GM13976 (cell line): Measurements from ENCODE around the gene PGRMC2.

Source experiments
- DNase-seq: peaks from one replicate; pipeline ENCODE4 v3.0.0; 2012; ENCODE audit warnings: low spot score
- in situ Hi-C: fragments of 300-500 bp; cut with MboI; formaldehyde crosslinking; loops from one replicate; pipeline ENCODE4 v1.12.0; 2022; ENCODE audit warnings: low sequenced_read_pairs, mixed read lengths, inconsistent platforms; ENCODE audit not compliant: unreplicated experiment
- TF ChIP-seq, protein P1 (sequence below): IDR thresholded peaks from 2 replicates; pipeline ENCODE4 v1.5.1; 2012; ENCODE audit warnings: borderline replicate concordance, mild to moderate bottlenecking; ENCODE audit not compliant: insufficient read depth; ENCODE audit errors: extremely low read depth, missing control alignments, control extremely low read depth

Gene PGRMC2

DNA sequence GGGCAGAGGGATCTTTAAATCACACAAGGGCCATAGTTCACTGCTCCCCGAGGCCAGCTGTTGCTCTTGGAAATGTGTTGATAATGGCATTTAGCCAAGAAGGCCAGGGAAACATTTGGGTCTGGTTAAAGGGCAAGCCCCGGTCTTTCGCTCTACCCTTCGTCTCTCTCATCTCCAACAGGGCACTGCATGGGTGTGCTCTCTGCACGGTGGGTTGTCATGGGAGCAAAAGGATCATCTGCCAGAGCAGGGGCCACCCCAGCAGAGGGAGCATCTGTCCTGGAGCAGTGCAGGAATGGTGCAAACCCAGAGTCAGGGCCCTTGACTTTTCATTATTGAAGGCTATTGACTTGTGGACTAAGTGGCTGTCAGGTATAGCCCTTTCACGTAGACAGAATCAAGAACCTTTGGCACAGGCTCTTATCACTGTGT lies 22.7 kb upstream of the PGRMC2 start:
- no peak for DNase-seq
- in situ Hi-C loops: no loop called here

DNA sequence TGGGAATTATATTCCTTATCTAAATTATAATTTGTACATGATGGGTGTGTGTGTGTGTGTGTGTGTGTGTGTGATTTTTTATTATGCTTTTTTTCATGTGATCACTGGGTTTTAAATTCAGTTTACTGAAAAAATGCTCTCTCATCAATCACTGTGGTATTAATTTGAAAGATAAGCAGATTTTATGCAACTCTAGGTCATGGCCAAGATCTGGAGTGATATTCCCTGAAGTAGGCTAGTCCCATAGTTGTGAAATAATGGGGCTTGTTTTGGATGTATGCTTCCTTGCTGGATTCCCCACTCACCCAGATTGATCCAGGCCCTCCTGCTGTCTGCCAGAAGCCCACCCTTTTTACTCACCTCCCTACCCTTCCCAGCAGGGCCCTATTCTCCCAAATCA lies 22.0 kb upstream of the PGRMC2 start:
- in situ Hi-C loops: no loop called here
- DNase-seq: no peak

More for the DNA sequence above, 22.7 kb upstream of the PGRMC2 start:
- TF ChIP-seq, protein P1, sequence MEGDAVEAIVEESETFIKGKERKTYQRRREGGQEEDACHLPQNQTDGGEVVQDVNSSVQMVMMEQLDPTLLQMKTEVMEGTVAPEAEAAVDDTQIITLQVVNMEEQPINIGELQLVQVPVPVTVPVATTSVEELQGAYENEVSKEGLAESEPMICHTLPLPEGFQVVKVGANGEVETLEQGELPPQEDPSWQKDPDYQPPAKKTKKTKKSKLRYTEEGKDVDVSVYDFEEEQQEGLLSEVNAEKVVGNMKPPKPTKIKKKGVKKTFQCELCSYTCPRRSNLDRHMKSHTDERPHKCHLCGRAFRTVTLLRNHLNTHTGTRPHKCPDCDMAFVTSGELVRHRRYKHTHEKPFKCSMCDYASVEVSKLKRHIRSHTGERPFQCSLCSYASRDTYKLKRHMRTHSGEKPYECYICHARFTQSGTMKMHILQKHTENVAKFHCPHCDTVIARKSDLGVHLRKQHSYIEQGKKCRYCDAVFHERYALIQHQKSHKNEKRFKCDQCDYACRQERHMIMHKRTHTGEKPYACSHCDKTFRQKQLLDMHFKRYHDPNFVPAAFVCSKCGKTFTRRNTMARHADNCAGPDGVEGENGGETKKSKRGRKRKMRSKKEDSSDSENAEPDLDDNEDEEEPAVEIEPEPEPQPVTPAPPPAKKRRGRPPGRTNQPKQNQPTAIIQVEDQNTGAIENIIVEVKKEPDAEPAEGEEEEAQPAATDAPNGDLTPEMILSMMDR: no peak

DNA sequence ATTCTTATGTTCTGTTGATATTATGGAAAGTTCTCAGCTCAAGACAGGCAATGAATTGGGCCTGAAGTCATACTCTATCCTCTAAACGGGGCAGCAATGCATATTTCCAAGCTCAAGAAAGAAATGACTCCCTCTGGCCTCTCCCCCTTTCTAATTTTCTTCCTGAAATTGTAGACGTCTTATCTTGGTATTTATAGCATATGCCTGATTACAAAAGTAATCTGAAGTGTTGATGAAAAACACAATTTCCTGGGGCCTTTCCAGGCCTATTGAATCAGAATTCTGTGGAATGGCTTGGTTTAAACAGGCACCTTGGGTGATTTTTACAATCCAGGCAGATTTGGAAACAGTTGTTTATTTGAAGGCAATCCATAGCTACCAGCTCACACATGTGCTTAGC lies 21.4 kb upstream of the PGRMC2 start:
- no peak for DNase-seq
- in situ Hi-C loops: no loop called here
- TF ChIP-seq, protein P1: no peak

More for the DNA sequence above, 22.0 kb upstream of the PGRMC2 start:
- TF ChIP-seq, protein P1: no peak

DNA sequence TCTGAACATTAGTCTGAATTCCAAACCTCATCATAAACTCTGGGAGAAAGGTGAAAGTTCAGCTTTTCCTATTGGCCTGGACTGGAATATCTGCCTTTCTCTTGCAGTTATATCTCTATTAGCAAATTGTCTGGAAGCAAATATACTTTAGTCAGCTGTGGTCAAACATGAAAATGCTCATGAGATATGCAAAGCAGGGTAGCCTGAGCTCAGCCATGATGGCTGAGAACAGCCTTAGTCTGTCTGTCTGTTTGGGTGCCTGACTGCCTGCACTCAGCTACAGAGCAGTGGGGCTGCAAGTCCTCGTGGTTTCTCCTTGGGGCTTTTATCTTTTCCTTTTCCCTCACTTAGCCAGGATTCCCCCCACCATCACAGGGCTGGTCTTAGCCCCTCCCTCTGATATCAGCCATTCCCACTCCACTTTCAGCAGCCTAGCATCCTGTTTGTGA lies 19.5 kb upstream of the PGRMC2 start:
- in situ Hi-C loops: no loop called here
- TF ChIP-seq, protein P1: no peak
- DNase-seq: no peak

DNA sequence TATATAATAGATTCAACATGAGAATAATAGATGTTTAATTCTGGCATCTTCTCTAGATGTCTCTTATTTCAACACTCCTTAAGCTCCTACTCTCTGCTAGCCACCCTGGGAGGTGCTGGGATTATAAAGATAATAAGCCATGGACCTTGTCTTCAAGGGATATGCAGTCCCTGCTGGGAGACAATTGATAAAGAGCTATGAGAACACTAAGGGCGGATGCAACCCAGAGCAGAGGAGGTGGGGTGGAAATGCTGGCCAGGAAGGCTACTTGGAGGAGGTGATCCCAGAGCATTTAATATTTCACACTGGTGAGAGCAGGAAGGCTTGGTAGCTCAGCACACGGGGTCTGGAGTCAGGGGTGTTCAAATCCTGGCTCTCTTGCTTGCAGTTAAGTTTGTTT lies 18.3 kb upstream of the PGRMC2 start:
- in situ Hi-C loops: no loop called here
- no peak for DNase-seq

DNA sequence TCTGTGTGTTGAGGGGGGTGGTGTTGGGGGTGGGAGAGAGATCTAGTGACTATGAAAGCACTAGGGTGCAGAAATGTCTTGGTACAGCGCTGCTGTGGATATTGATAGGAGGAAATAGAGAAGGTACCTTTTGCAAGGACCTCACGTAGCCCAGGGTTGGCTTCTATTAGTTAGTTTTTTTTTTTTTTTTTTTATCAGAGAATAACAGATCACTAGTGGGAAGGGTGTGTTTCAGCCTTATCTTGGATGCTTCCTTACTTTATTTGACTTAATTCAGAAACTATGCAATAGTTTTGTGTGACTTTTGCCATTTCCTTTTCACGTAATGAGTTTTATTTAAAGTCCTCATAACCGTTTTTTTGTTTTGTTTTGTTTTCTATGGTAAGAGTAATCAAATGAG lies 16.4 kb upstream of the PGRMC2 start:
- in situ Hi-C loops: no loop called here
- TF ChIP-seq, protein P1: no peak
- DNase-seq: no peak

More for the DNA sequence above, 18.3 kb upstream of the PGRMC2 start:
- TF ChIP-seq, protein P1: no peak

DNA sequence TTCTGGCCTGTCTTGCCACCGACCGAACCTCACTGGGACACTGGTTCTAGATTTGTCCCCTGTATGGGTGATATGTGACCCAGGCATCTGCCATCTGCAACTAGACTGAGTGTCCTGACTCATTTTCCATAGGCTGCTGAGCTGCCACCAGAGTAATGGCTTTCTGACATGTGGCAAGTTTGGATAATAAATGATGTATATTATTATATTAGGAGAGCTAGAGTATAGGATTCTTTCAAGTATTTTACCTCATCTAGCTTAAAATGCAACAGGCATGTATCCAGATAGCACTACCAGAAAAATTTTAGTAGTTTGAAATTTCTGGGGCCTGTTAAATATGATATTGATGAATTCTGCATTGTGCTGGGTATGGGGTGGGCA lies 15.8 kb upstream of the PGRMC2 start:
- TF ChIP-seq, protein P1: no peak
- DNase-seq: no peak
- in situ Hi-C loops: no loop called here
